Stimulated activated CD8-positive, alpha-beta memory T cell treated with anti-CD3 and anti-CD28 coated beads, Interleukin-4, amount 100 ng/mL, for 4 hours (primary cell): Measurements from ENCODE around the gene DRP2.
"Not testable (repeated sequence)": the region's sequence is repeated elsewhere in the genome, so short reads cannot be mapped to it uniquely, and the experiment has no call there.

Source experiments
- DNase-seq, 2 donors: peaks; one replicate each; pipeline ENCODE4 v3.0.0-alpha.2; 2020; ENCODE audit warnings: low read depth in 2 of 2, low spot score in 1 of 2

DRP2 gene, protein sequence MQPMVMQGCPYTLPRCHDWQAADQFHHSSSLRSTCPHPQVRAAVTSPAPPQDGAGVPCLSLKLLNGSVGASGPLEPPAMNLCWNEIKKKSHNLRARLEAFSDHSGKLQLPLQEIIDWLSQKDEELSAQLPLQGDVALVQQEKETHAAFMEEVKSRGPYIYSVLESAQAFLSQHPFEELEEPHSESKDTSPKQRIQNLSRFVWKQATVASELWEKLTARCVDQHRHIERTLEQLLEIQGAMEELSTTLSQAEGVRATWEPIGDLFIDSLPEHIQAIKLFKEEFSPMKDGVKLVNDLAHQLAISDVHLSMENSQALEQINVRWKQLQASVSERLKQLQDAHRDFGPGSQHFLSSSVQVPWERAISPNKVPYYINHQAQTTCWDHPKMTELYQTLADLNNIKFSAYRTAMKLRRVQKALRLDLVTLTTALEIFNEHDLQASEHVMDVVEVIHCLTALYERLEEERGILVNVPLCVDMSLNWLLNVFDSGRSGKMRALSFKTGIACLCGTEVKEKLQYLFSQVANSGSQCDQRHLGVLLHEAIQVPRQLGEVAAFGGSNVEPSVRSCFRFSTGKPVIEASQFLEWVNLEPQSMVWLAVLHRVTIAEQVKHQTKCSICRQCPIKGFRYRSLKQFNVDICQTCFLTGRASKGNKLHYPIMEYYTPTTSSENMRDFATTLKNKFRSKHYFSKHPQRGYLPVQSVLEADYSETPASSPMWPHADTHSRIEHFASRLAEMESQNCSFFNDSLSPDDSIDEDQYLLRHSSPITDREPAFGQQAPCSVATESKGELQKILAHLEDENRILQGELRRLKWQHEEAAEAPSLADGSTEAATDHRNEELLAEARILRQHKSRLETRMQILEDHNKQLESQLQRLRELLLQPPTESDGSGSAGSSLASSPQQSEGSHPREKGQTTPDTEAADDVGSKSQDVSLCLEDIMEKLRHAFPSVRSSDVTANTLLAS

DNA sequence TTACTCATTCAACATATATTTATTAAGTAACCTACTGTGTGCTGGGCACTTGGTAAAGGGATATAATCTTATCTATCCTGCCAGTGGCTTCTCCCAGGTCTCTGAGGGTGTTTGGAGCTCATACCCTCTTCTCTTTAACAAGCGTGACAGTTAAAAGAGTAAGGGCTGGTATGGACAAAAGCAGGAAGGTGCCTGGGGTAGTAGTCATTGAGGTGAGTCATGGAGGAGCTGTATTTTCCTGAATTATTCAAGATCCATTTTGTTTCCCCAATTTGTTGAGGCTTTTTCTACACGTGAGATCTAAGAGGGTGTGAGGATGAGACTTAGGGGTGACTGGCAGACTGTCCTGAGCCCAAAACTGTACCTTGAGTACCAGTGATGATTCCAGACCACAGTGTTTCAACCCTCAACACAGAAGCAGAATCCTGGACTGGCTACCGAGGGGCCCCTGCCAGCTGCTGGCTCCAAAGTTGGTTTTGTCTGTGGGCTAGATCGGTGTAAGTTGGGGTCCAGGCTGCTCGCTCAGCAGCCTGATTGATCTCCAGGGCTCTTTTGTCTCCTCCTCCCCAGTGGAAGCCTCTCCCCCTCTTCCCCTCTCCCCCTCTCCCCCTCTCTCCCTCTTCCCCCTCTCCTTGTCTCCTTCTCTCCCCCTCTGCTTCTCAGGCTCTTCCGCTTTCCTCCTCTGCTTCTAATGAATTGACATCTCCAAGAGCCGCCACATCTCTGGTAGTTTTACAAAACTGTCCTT is at the start of gene DRP2:
DRP2 (plus strand) TSS at position 671 of the 748 bp plus-strand sequence. CDS start 11,862 bp downstream, outside the sequence.
- DNase-seq = no peak

DNA sequence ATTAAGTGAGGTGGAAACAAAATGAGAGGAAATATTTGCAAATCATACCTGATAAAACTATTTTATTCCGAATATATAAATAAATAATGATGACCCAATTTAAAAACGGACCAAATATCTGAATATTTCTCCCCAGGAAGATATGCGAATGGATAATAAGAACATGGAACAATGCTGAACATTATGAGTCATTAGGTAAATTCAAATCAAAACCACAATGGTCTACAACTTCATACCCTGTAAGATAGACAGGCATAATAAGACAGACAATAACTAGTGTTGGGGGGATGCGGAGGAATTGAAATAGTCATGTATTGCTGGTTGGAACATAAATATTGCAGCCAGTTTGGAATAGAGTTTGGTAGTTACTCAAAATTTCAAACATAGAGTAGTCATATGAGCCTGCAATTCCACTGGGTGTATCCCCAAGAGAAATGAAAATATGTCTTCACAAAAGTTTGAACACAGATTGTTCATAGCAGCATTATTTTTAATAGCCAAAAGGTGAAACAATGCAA is 47.6 kb upstream of the DRP2 start:
- no peak for DNase-seq

DNA sequence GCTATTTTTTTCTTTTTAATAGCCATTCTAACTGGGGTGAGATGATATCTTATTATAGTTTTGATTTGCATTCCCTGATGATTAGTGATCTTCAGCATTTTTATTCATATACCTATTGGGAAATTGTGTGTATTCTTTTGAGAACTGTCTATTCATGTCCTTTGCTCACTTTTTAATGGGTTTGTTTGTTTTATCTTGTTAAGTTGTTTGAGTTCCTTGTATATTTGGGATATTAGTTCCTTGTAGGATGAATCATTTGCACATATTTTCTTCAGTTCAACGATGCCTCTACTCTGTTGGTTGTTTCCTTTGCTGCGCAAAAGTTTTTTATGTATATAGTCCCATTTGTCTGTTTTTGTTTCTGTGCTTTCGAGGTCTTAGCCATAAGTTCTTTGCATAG is 43.1 kb upstream of the DRP2 start:
- no peak for DNase-seq

DNA sequence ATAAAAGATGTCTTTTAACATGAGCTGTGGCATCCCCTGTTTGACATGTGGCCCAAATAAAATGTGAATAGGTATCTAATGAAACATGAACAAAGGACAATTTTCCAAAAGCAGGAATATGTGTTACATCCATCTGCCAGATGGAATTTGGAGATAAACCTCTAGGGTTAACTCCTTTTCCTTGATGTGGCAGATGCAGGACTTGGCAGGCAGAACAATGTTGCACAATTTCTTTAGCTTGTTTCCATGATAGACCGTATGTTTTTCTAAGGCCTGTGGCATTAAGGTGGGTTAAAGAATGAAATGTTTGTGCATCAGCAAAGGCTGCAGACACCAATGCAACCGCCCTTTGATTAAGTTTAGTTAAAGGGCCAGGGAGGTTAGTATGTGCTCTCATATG is 34.7 kb upstream of the DRP2 start:
- not testable (repeated sequence) for DNase-seq

DNA sequence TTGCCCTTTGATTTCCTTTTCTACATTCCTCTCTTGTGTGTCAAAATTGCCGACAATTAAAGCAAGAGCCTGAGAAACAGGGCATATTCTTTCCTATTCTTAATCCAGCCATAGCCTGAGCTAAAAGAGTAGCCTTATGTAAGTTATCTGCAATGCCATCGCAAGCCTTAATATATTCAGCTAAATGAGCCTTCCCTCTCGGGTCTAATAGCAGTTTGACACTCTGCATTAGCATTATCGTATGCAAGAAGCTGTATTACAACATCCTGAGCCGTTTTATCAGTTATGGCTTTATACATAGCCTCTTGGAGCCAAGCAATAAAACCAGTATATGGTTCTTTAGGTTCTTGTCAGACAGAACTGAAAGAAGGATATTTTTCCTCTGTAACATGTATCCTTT is 31.6 kb upstream of the DRP2 start:
- DNase-seq = not testable (repeated sequence)

DNA sequence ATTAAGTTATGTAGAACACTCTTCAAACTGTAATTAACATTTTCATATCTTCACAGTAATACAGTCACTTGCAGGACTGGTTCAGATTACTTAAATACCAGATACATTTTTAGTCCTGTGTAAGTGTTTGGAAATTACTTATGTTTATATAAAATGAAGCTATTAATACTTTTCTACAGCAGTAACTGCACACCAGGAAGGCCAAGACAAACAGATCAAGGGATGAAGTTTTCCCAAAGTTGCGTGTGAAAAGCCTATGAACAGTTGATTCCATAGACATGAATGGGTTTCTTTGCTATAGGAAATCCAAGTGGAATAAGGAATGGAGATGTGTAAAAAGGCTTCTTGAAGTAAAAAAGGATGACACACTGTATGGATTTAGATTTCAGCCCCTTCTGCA is 28.9 kb upstream of the DRP2 start:
- no peak for DNase-seq

DNA sequence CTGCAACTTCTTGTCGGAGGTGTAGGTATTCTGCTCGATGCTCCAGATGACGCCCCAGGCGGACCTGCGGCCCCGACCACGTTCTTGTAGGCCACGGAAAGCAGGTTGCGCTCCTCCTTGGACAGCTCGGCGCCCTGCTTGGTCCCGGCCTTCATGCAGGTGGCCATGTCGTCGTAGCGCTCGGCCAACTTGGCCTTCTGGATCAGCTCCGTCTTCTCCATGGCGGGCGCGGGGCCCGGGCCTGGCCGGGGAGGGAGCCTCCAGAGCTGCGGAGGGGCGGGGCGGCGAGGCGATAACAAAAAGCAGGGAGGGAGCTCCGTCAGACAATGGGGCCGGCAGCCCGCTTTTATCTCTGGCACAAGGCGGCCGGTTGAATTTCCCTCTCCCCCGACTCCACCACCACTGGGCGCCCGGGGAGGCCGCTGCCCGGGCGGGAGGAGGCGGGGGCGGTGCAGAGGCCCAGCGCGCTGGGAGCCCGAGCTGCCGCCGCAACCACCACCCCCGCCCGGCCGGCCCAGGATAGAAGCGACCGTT is 28.3 kb upstream of the DRP2 start:
- no peak for DNase-seq

DNA sequence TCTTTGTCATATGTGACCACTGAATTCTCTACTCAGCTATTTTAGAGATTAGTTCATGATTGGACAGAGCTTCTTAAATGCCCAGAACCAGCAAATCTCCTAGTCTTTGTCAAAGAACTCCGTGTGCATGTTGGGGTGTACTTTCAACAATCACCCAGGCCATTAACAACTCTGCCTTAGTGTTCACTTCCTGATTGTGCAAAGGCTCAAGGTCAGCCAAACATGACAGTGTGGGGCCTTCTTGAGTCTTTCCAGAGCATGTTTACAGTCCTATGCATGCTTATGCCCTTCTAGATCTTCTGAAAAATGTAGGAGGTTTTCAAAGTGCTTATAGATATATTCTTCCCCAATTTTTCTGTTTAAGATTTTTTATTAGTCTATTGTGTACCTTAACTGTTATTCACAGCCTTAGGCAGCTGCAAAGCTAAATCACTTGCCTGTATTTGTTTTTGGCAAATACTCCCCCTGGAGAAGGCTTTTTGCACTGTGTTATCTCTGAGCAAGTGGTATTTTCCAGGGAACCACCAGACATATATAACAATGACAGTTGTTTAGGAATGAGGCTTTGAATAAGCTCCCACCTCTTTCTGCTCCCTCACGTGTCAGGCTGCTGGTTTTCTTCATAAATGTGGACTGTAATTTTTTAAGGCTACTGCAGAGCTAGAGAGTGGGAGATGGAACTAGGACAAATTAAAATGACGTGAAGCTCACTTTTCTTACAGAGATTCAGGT is 24.0 kb upstream of the DRP2 start:
- DNase-seq = no peak

DNA sequence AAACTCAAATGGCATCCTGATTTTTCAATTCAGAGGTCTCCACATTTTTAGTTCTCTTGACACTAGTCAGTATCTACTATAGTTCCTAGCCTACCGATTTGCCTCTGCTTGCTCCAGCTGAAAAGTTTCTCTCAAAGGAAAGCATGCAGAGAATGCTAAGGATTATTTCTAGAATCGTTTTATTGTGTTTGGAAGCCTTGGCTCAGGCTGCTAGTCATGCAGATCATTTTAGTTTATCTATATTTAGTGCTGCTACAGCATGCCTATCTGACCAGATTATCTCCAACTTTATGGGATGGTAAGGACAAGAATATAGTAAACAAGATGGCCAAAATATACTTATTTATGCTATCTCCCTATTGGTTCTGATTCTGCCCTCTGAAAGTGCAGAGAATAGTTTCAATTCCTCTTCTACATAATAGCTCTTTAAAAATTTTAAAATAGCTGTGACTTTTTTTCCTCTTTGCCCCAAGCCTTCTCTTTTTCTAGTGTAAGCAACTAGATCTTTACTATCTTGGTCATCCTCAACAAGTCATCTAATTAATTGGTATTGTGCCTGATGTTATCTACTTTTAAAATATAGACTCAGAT is 15.7 kb upstream of the DRP2 start:
- DNase-seq = no peak

DNA sequence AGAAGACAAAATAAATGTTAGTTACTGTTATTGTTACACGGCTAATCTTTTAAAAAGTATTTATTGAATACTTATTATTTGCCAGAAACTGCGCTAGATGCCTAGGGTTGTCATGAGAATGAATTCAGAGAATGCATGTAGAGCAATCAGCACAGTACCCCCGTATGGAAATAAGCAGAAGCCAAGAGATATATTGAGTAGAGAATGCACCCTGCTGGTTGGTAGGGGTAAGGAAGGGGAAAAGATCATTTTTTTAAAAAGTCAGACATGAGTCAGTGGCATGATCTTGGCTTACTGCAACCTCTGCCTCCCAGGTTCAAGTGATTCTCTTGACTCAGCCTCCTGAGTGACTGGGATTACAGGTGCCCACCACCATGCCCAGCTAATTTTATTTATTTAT is 13.1 kb upstream of the DRP2 start:
- no peak for DNase-seq

DNA sequence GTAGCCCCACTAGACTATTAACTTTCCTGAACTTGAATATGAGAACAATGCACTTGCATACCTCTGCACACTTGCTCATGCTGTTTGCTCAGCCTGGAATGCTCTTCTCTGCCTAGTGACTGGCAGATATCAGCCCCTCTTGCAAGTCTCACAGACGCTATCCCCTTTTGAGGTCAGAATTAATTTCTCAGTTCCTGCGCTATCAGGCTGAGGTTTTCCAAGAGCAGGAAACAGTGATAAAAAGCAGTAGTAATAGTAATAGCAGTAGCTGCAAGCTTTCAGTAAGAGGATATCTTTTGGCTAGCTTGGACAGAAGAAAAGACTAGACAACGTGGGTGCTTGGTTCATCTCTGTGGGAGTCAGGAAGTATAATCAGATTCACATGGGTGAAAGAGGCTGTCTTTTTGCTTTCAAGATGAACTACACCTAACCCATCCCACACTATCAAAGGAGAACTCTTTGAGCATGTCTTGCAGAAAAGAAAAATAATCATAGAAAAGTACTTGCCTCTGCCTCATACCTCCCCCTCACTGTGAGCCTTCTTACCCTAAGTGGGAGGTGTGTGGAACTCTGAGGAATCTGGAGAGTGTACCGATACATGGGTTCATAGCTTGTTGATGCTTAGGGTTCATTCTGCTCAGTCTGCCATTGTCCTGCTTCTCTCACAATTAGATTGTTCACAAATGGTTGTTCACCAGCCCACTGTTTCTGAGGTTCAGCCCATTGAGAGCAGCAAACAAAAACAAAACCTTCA is 11.3 kb upstream of the DRP2 start:
- no peak for DNase-seq

DNA sequence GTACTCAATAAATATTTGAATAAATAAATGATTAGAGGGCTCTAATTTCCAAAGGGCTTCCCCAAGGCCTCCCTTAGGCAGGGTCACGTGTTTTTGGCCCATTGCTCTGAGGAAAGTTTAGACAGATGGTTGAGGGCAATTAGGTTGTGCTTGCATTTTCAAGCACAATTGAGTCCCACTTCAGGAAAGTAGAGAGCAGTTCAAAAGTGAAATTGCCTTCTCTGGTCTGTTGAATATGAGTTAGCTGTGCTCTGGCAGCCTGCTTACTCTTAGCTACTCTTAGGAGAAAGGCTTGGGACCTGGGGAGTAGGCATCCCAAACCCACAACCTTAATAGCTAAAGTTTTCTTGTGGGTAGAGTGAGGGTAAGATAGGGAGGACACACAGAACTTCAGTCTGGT is 9.0 kb upstream of the DRP2 start:
- no peak for DNase-seq

DNA sequence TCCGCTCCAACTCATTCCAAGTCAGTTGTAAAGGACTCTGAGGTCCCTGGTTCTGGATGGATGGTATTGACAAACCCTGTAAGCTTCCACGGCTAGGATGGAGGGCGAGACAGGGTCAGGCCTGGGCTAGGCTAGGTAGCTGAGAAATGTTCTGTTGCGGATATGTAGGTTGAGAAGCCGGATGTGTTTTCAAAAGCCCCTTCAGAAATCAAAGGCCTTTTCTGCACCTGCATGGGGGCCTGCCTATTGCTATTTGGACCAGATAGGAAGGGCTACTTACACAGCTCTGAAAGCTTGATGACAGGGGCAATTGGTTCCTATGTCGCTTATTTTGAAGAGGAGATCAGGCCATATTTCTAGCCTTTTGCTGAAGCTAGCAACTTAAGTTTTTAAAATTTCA is 1.9 kb upstream of the DRP2 start:
- DNase-seq = no peak

DNA sequence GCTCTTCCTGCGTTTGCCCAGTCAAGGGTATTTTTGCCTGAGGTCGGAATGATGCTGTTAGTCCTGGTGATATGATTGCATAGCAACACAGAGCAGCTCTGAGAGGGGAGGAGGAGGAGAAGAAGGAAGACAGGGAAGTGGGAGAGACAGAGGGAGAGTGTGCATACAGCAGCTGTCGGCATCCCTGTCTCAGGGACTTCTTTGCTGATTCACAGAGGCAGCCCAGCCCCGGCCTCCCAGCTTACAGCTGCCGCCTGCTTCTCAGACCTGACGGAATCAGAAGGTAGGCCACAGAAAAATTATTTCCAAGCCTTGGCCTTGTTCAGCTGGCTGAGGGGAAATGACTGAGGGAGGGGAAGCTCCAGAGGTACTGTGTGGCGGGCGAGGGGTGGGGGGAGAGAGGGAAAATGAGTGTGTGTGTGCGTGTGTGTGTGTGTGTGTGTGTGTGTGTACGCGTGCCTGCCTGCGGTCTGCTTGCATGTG is 319 bp downstream of the DRP2 start:
- DNase-seq = no peak

DNA sequence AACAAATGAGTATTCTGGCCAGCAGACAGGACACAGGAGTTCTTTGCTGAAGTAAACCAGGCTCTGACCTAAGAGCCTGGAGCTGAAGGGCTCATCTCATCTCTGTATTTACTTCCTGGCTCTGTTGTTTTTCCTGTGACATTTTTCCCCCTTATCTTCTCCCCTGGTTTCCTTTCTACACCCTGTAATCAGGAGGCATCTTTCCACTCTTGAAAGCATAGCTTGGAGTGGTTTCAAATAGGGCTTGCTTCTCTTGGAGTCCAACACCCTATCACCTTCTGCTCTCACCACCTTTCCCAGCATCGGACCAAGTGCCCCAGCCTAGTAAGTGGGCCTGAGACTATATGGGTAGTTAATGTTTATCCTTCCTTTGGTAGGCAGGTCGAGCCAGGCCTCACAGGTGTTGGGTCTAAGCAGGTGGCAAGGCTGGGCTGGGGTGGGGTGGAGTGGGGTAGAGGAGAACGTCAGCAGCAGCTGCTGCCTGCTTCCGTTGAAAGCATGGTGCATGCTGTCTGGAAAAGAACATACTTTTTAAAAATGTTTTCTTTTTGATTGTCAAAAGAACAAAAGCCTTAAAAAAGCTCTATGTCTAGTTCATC is 1.2 kb downstream of the DRP2 start:
- no peak for DNase-seq

DNA sequence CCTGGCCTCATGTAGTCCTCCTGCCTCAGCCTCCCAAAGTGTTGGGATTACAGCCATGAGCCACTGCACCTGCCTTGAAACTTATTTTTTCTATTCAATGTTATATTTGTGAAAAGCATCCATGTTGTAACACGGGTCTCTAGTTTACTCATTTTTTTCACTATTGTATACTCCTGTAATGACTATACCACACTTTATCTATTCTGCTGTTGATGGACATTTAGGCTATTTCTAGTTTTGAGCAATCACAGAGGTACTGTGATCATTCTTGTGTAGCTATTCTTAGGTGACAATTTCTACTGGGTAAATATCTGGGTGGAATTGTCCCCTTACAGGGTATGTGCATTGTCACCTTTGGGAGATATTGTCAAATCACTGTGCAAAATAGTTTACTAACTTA is 3.6 kb downstream of the DRP2 start:
- no peak for DNase-seq

DNA sequence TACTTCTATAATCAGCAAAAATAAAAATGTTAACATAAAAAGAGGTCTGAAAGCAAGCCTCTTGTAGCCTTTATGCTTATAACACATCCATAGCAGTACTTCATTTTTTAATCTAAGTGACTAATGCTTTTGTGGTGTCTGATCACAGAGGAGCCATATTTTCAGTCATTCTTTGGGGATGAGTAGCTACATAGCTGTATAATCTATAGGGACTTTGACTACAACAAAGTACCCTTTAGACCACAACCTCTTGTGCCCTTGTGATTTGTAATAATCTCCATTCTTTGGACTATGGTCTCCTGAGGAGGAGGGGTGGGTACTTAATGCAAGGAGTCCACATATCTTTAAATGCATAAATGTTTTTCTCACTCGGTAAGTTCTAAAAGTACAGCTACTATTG is 9.6 kb downstream of the DRP2 start:
- DNase-seq = no peak

DNA sequence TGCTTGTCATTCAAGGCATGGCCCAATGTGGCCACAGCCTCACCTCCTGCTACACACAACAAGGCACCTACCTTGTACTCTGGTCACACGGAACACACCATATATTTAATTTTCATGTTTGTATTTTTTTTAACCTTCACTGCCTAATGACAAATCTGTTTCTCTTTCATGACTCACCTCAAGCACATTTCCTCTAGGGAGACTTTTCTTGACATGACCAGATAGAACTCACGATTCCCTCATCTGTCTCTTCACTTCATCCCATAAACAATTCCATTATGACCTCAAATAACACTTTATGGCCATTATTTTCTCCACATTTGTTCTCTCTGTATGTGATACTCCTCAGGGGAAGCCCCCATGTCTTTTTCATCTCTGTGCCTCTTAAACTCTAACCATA is 11.1 kb downstream of the DRP2 start:
- no peak for DNase-seq

DNA sequence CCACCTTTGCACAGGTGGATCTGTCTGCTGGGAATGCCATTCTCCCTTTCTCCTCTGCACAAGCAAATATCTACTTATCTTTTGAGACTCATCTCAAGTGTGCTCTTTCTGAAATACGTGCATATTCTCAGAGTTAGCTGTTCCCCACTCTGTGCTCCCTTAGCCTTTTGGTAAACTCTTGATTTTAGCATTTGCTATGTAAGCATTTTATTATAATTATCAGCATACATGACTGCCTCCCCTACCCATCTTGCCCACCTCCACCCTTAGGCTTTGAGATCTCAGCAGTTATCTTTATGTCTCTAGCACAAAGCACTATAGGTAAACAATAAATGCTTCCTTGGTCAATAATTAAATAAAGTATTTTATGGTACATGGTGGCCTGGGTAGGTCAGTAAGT is 11.5 kb downstream of the DRP2 start:
- no peak for DNase-seq
